HepG2 (cell line): ENCODE data around the gene CPLX3. TPM values are rescaled to one million over a fixed set of nuclear protein-coding genes. Genes with fewer than 3 reads are reported as not detected.

ENCODE experiments used
- ARNT2 ChIP-seq: sonication (generic); formaldehyde crosslinking; IDR thresholded peaks from 2 replicates; pipeline ENCODE4 v1.8.0; 2022; ENCODE audit warnings: mild to moderate bottlenecking, low read depth, missing genetic modification reagents, moderate library complexity
- ETV6 ChIP-seq: sonication (generic); formaldehyde crosslinking; conservative IDR thresholded peaks from 2 replicates; pipeline ENCODE4 v1.4.0; 2020; ENCODE audit warnings: missing genetic modification reagents
- FOXA3 ChIP-seq: IDR thresholded peaks from 2 replicates; pipeline ENCODE4 v1.6.1; 2016; ENCODE audit warnings: missing genetic modification reagents, missing compliant biosample characterization
- FOXK2 ChIP-seq: fragments of 450-650 bp; IDR thresholded peaks from 2 replicates; pipeline ENCODE4 v1.6.1; 2016
- GTF2F1 ChIP-seq: fragments of 150-350 bp; IDR thresholded peaks from 2 replicates; pipeline ENCODE4 v1.6.1; 2014; ENCODE audit warnings: low read length
- HDAC6 ChIP-seq: fragments of 200-600 bp; sonication (generic); IDR thresholded peaks from 2 replicates; pipeline ENCODE4 v1.7.0; 2017; ENCODE audit warnings: mild to moderate bottlenecking, antibody characterized with exemption, low read length, low read depth
- HMG20A ChIP-seq: IDR thresholded peaks from 2 replicates; pipeline ENCODE4 v1.6.1; 2016; ENCODE audit warnings: borderline replicate concordance
- IRX3 ChIP-seq: sonication (generic); formaldehyde crosslinking; IDR thresholded peaks from 2 replicates; pipeline ENCODE4 v1.8.1; 2023; ENCODE audit warnings: mild to moderate bottlenecking, low read depth, missing genetic modification reagents, borderline replicate concordance
- KDM1A ChIP-seq: IDR thresholded peaks from 2 replicates; pipeline ENCODE4 v1.6.1; 2016; ENCODE audit warnings: missing compliant biosample characterization
- KDM3A ChIP-seq: IDR thresholded peaks from 2 replicates; pipeline ENCODE4 v1.6.1; 2018; ENCODE audit warnings: low read depth, missing compliant biosample characterization
- MED13 ChIP-seq: sonication (generic); formaldehyde crosslinking; IDR thresholded peaks from 2 replicates; pipeline ENCODE4 v1.5.0; 2020; ENCODE audit warnings: missing genetic modification reagents
- MED8 ChIP-seq: sonication (generic); formaldehyde crosslinking; IDR thresholded peaks from 2 replicates; pipeline ENCODE4 v1.8.1; 2023; ENCODE audit warnings: mild to moderate bottlenecking, missing genetic modification reagents; ENCODE audit not compliant: insufficient replicate concordance
- MXD4 ChIP-seq: IDR thresholded peaks from 2 replicates; pipeline ENCODE4 v1.6.1; 2016; ENCODE audit warnings: mild to moderate bottlenecking, missing biosample characterization, missing genetic modification reagents
- PHF5A ChIP-seq: IDR thresholded peaks from one replicate; pipeline ENCODE4 v1.6.1; 2018; ENCODE audit warnings: low read depth, missing genetic modification reagents; ENCODE audit not compliant: unreplicated experiment
- SP4 ChIP-seq: sonication (generic); formaldehyde crosslinking; IDR thresholded peaks from 2 replicates; pipeline ENCODE4 v1.8.1; 2023; ENCODE audit warnings: mild to moderate bottlenecking, missing genetic modification reagents
- SRF ChIP-seq: IDR thresholded peaks from 2 replicates; pipeline ENCODE4 v1.6.1; 2011; ENCODE audit warnings: mild to moderate bottlenecking, low read depth, low read length, moderate library complexity
- TBL1XR1 ChIP-seq: fragments of 150-350 bp; IDR thresholded peaks from 2 replicates; pipeline ENCODE4 v1.6.1; 2014; ENCODE audit warnings: borderline replicate concordance, low read length; ENCODE audit not compliant: partially characterized antibody
- TBP ChIP-seq: sonication (generic); formaldehyde crosslinking; IDR thresholded peaks from 2 replicates; pipeline ENCODE4 v1.5.0; 2020; ENCODE audit warnings: missing genetic modification reagents
- YEATS4 ChIP-seq: sonication (generic); formaldehyde crosslinking; IDR thresholded peaks from 2 replicates; pipeline ENCODE4 v1.4.0; 2020; ENCODE audit warnings: missing genetic modification reagents, borderline replicate concordance
- ZFP36L1 ChIP-seq: sonication (generic); formaldehyde crosslinking; IDR thresholded peaks from 2 replicates; pipeline ENCODE4 v1.8.0; 2022; ENCODE audit warnings: mild to moderate bottlenecking, missing genetic modification reagents, moderate library complexity
- ZNF12 ChIP-seq: sonication (generic); formaldehyde crosslinking; IDR thresholded peaks from 2 replicates; pipeline ENCODE4 v1.5.0; 2020; ENCODE audit warnings: missing genetic modification reagents
- ZNF383 ChIP-seq: sonication (generic); formaldehyde crosslinking; IDR thresholded peaks from 2 replicates; pipeline ENCODE4 v1.4.0; 2020; ENCODE audit warnings: missing genetic modification reagents, mild to moderate bottlenecking, borderline replicate concordance
- ZNF572 ChIP-seq: sonication (generic); formaldehyde crosslinking; IDR thresholded peaks from 2 replicates; pipeline ENCODE4 v1.5.1; 2020; ENCODE audit warnings: mild to moderate bottlenecking, missing genetic modification reagents
- ZNF644 ChIP-seq: IDR thresholded peaks from 2 replicates; pipeline ENCODE4 v1.6.1; 2016; ENCODE audit warnings: low read depth
- ZNF83 ChIP-seq: sonication (generic); formaldehyde crosslinking; IDR thresholded peaks from 2 replicates; pipeline ENCODE4 v1.4.0; 2020; ENCODE audit warnings: missing genetic modification reagents, mild to moderate bottlenecking, borderline replicate concordance
- polyA plus RNA-seq, 8 experiments: library from polyadenylated mRNA; depleted of rRNA in 3 of 8; stranded (reverse) in 7 of 8; unstranded in 1 of 8; fragments of >200 nt; fragmentation: Illumina TruSeq in 4 of 8; extraction: Trizol in 4 of 8; gene quantifications; 2 replicates each; pipeline versions ENCODE4 v1.2.1 to v1.2.3, GENCODE V29; 2011 to 2016; ENCODE audit warnings: low read depth in 4 of 8, missing spikeins in 1 of 8, mixed read lengths in 1 of 8; ENCODE audit not compliant: insufficient read depth in 1 of 8
- total RNA-seq, 5 experiments: library from RNA; depleted of rRNA; stranded (reverse); fragments of >200 nt; fragmentation: Illumina TruSeq; extraction: Trizol; gene quantifications; 2 replicates each; pipeline ENCODE4 v1.2.3, GENCODE V29; 2016; ENCODE audit warnings: low read depth in 1 of 5
- TF ChIP-seq, protein P1 (sequence below): sonication (generic); IDR thresholded peaks from 2 replicates; pipeline ENCODE4 v1.6.1; 2016; ENCODE audit warnings: low read depth, borderline replicate concordance
- TF ChIP-seq, protein P2 (sequence below), 2 experiments: sonication (generic) in 1 of 2; formaldehyde crosslinking in 1 of 2; IDR thresholded peaks; 2 replicates each; pipeline versions ENCODE4 v1.4.0 to v1.6.1; 2018 to 2020; ENCODE audit warnings: missing genetic modification reagents in 2 of 2, borderline replicate concordance in 1 of 2, low read depth in 1 of 2, mild to moderate bottlenecking in 1 of 2, missing biosample characterization in 1 of 2
- TF ChIP-seq, protein P3 (sequence below): sonication (generic); formaldehyde crosslinking; IDR thresholded peaks from 2 replicates; pipeline ENCODE4 v1.8.1; 2023; ENCODE audit warnings: mild to moderate bottlenecking, missing genetic modification reagents, borderline replicate concordance

The CPLX3 gene
- total and polyA plus RNA-seq, 2 of the 13 experiments (the other 11 are each of a cell fraction or from before 2014, with no cell fraction given), result not detected

DNA sequence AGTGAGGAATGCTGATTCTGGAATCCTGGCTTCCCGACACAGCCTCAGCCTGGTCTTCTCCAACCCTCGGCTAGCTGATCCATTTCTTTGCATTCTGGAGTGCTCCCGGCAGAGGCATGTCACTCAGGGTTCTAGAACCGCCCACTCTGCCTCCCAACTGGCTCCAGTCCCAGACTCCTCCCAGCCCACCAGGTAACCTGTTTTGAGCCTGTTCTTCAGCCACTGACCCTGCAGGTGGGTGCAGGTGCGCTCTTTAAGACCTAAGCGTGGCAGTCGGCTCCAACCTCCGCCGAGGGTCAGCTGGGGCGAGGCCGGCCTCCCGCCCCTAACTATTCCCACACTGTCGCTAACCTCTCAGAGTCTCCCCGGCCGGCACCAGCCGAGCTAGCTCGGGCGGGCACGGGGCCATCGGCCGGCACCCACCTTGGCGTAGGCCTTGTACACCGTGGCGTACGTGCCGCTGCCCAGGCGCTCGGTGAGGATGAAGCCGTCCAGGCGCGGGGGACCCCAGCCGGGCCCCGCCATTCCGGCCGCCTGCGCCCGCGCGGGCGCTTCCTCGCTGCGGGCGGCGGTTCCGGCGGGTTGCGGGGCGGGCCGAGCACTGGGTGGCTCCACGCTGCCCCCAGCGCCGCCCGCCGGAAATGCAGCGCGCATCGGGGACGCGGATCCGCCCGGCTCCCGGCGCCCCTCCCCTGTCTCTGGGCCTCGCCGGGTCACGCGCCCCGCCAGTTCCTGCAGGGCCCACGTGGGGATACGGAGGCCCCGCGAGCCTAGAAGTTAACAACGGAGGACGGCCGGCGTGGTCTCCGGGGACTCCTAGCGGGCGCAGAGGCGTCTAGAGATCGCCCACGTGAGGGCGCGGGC is 16.4 kb downstream of the CPLX3 start, which contains the start of gene ULK3 (continued):
- no peak for TF ChIP-seq FOXA3 (CRISPR knock-in tag)
- no peak for TF ChIP-seq ZNF644 (CRISPR knock-in tag)
- TF ChIP-seq YEATS4 (CRISPR knock-in tag), result peak; percentile 76
- TF ChIP-seq KDM1A (CRISPR knock-in tag), result no peak
- TF ChIP-seq, protein P1, sequence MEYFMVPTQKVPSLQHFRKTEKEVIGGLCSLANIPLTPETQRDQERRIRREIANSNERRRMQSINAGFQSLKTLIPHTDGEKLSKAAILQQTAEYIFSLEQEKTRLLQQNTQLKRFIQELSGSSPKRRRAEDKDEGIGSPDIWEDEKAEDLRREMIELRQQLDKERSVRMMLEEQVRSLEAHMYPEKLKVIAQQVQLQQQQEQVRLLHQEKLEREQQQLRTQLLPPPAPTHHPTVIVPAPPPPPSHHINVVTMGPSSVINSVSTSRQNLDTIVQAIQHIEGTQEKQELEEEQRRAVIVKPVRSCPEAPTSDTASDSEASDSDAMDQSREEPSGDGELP, result peak; percentile 39; the same call in 1 of the 2 replicates
- peak; percentile 55; the same call in 1 of the 2 replicates for TF ChIP-seq MXD4 (CRISPR knock-in tag)
- no peak for TF ChIP-seq ZNF12 (CRISPR knock-in tag)
- peak; percentile 68; the same call in 1 of the 2 replicates for TF ChIP-seq SP4
- no peak for TF ChIP-seq HDAC6
- TF ChIP-seq PHF5A (CRISPR knock-in tag), result no peak
- TF ChIP-seq ARNT2, result no peak
- no peak for TF ChIP-seq TBL1XR1
- TF ChIP-seq, protein P2, sequence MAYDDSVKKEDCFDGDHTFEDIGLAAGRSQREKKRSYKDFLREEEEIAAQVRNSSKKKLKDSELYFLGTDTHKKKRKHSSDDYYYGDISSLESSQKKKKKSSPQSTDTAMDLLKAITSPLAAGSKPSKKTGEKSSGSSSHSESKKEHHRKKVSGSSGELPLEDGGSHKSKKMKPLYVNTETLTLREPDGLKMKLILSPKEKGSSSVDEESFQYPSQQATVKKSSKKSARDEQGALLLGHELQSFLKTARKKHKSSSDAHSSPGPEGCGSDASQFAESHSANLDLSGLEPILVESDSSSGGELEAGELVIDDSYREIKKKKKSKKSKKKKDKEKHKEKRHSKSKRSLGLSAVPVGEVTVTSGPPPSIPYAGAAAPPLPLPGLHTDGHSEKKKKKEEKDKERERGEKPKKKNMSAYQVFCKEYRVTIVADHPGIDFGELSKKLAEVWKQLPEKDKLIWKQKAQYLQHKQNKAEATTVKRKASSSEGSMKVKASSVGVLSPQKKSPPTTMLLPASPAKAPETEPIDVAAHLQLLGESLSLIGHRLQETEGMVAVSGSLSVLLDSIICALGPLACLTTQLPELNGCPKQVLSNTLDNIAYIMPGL (CRISPR knock-in tag; IDR thresholded peaks at IDR 0.05; ENCODE audit: borderline replicate concordance in 1 of 2, low read depth in 1 of 2), result peak; percentile 45 to 67; a peak in 3 of 4 replicates
- TF ChIP-seq HMG20A (CRISPR knock-in tag), result no peak
- TF ChIP-seq ZFP36L1 (CRISPR knock-in tag), result no peak
- TF ChIP-seq, protein P3, sequence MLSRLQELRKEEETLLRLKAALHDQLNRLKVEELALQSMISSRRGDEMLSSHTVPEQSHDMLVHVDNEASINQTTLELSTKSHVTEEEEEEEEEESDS (CRISPR knock-in tag), result no peak
- no peak for TF ChIP-seq FOXK2
- no peak for TF ChIP-seq ETV6 (CRISPR knock-in tag)
- TF ChIP-seq MED13 (CRISPR knock-in tag), result no peak
- no peak for TF ChIP-seq ZNF83 (CRISPR knock-in tag)
- no peak for TF ChIP-seq ZNF572 (CRISPR knock-in tag)
- TF ChIP-seq KDM3A, result 0 out of 2 replicates have a peak, but pooled peaks have one; percentile 6
- TF ChIP-seq ZNF383, result no peak
- no peak for TF ChIP-seq SRF
- TF ChIP-seq IRX3, result 0 out of 2 replicates have a peak, but pooled peaks have one; percentile 33
- no peak for TF ChIP-seq GTF2F1
- no peak for TF ChIP-seq MED8 (CRISPR knock-in tag)
- no peak for TF ChIP-seq TBP (CRISPR knock-in tag)
